GM18517 (cell line): Measurements from ENCODE around the gene PPP1CC.
"Not testable (repeated sequence)": the region's sequence is repeated elsewhere in the genome, so short reads cannot be mapped to it uniquely, and the experiment has no call there.

Experiments
- ATAC-seq: cut with Tn5 transposase; IDR thresholded peaks from one replicate; pipeline ENCODE4 v1.9.1; 2021; ENCODE audit warnings: mild to moderate bottlenecking, moderate library complexity; ENCODE audit not compliant: unreplicated experiment

PPP1CC gene

DNA sequence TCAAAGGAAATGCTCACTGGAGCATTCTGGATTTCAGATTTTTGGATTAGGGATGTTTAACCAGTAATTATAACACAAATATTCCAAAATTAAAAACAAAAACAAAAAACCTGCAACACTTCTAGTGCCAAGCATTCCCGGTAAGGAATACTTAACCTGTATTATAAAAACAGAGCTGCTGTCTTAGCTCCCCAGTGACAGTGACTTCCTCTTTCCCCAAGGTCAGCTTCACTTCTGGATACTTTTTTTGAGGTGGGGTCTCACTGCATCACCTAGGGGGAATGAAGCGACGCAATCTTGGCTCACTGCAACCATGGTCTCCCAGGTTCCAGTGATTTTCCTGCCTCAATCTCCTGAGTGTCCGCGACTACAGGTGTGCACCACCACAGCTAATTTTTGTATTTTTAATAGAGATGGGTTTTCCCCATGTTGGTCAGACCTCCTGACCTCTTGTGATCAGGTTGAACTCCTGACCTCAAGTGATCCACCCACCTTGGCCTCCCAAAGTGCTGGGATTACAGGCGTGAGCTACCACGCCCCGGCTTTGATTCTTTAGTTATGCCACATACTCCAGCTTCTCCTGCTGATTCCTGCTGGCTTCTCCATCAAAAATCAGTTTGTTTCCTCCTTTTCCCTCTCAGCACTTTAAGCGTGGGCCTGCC, 15.9 kb downstream of the PPP1CC start:
- ATAC-seq, result no peak

DNA sequence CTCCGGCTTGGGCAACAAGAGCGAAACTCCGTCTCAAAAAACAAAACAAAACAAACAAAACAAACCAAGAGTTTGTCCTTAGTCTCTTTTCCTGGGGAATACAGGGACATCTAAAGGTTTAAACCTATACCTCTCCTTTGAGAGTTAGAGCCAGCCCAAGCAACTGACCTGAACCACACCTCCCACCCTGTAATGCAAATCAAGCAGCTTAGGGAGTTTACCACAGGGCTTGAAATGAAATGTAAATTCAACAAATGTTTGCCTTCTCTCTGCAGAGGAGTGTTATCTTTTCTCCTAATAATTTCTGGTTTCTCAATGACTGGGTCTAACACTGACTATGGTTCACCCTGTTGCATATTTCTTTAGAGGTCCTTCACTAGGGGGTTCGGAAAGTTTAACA, 16.7 kb downstream of the PPP1CC start:
- no peak for ATAC-seq

DNA sequence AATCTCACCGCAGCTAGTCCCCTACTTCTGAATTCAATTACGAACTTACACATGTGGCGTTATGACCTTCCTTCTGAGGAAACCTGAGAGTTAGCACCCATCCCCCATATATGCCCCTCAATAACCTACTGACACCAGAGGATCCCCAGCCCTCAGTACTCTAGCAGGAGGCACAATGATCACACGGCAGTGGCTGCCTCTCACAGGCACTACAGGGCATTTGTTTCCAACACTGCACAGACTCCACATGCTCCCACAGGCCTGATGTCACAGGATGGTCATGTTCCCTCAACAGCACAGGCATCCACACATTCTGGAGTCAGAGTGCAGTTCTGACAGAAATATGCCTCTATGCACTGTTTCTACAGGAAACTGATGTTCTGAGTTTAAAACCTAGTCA, 17.4 kb downstream of the PPP1CC start:
- ATAC-seq, result no peak

DNA sequence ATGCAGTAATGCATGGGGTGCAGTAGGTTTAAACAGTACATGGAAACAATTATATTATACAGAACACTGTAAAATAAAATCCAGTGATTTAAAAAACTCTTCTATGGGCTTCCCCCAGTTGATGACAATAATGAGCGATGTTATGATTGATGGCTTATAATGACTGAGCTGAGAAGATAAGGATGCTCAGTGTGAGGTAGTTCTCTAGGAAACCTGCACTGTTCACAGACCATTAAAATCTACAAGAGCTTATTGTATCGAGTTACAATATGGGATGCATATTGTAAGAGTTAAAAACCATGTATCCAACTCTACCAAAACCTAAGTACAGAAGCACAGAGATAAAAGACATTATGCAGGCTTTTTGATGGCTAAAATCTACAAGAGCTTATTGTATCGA, 19.8 kb downstream of the PPP1CC start:
- ATAC-seq, result not testable (repeated sequence)

DNA sequence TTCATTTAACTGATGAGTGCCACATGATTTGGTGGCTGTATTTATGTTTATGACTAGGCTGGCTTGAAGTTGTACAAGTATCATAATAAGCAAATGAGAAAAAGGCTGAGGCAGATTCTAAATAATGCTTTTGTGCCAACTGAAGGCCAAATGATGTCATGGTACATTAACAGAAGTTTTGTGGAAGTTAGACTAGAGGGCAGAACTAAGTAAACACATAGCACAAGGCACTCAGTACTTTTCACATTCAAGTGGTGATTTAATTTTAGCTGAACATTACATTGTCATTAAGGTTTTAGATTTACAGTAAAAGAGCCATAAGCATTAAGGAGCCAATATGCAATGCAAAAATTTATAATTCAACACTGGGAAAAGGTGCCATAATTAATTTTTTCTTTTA, 21.1 kb downstream of the PPP1CC start:
- ATAC-seq, result no peak

DNA sequence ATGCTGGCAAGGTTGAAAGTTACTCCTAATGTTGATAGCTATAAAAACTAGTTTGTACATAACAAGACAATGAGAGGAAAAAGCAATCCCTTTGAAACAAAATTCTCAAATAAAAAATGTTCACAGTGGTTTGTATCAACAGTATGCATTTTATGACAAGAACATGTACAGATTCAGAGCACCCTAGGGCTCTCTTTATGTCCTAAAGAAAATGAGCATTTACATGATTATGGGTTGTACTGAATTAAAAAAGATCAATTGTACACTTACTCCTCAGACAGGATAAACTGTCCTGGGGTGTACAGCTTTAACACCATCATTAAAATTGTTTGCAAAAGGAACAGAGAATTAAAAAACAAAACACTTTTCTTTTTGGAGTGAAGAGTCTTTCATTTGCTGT, 22.2 kb downstream of the PPP1CC start:
- no peak for ATAC-seq

DNA sequence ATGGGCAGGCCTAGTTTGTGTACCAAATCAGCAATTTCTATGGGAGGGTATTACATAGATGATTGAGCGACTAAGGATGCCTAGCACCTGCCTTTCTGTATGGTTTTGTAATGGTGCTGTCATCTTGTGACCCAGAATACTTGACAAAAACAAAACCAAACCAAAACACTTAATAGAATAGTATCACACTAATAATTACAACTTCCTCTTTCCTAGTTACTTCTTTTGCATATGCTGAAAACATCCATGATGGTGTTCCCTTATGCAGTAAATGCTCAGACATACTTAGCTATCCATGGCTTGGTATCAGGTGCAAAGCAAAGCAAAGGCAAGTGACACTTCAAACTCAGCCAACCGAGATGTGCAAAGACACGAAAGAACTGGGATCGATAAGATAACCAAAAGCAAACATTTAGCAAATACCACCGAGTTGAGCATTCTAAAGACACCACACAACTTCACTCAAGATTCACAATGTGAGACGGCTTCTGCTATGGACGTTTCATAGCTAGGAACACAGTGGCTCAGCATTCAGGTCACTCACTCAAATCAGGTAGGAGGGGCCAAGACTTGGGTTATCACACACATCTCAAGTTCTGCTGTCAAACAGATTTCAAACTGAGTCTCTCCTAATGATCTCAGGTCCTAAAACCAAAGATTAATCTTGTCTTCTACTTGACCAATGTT, 24.3 kb downstream of the PPP1CC start:
- ATAC-seq, result no peak

DNA sequence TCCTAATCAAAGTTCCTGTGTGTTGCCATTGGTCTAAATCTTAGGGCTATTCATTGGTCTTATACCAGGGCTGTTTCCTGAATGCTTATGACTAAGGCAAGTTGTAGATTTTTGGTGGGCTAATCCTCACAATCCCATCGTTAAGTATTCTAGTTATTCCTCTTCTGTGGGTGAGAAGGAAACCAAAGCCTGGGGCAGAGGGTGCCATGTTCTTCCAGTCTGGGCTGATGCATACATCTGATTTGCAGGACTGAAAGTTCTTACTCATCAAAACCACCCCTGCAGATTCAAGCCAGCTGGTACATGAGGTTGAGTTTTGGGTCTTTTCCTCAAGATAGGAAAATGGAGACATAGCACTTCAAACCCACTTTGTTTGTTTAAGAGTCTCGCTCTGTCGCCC, 25.7 kb downstream of the PPP1CC start:
- ATAC-seq, result no peak

DNA sequence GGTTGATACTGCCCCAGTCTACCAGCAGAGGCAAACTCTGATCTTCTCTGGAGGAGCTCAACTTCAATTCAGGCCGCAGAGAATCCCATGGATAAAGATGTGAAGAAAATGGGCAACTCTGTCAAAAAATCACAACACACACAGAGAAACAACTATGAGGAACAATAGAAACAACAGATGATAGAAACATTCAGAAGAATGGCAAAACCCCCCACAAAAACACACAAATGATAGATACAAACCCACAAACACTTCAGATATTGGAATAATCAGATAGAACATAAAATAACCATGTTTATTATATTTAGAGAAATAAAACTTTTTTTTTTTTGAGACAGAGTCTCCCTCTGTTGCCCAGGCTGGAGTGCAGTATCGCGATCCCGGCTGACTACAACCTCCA, 33.8 kb downstream of the PPP1CC start:
- no peak for ATAC-seq

DNA sequence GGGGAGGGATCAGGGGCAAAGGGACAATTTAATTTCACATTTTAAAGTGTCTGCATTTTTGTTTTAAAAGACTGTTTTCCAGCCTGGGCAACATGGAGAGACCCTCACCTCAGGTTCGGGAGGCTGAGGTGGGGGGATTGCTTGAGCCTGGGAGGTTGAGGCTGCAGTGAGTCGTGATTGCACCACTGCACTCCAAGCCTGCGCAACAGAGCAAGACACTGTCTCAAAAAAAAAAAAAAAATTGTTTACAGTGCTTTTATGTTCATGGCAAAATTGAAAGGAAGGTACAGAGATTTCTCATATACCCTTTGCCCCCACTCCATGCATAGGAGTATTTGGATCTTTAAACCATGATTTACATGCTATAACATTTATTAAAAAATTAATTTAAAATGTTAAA, 37.4 kb downstream of the PPP1CC start:
- ATAC-seq, result no peak

DNA sequence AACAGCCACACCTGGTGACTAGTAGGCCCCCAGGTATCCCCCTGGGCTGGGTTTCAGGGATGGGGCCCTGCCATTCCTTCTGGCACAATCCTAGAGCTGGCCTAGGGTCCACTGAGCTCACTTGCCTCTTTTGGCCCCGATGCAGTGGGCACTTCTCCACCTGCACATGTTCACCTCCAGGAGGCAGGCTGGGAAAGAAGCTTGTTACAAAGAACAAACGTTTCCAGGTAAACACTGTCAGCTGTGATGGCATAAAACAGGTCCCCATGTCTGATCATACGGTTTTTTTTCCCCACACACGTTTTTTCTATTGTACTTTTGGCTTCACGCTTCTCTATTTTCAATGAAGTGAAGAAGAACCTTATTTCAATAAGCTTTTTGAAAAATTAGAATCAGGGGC, 37.9 kb downstream of the PPP1CC start:
- ATAC-seq, result no peak

DNA sequence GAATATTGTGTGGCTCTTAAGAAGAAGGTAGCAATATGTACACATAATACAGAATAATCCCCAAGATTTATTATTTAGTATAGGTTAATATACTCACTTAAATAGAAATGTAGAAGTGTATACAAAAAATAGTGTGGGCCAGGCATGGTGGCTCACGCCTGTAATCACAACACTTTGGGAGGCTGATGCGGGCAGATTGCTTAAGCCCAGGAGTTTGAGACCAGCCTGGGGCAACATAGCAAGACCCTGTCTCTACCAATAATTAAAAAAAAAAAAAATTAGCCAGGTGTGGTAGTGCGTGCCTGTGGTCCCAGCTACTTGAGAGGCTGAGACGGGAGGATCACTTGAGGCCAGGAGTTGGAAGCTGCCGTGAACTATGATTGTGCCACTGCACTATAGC, 38.5 kb downstream of the PPP1CC start:
- no peak for ATAC-seq

DNA sequence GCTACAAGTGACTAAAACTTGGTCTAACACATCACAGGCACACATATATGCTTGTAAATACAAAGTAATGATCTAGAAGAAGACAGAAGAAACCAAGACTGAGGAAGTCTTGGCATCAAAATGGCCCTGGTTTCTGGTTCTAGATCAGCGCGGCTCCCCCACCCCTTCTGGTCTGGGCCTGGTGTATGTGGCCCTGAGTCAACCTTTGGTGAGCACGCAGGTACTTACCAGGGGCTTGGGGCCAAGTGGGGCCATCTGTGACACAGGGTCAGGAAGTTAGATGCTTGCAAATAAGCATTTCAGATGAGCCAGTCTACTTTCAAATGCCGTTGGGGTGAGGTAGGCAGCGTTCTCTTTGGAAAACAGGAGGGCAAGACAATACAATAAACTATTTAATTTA, 40.6 kb downstream of the PPP1CC start:
- ATAC-seq, result no peak

DNA sequence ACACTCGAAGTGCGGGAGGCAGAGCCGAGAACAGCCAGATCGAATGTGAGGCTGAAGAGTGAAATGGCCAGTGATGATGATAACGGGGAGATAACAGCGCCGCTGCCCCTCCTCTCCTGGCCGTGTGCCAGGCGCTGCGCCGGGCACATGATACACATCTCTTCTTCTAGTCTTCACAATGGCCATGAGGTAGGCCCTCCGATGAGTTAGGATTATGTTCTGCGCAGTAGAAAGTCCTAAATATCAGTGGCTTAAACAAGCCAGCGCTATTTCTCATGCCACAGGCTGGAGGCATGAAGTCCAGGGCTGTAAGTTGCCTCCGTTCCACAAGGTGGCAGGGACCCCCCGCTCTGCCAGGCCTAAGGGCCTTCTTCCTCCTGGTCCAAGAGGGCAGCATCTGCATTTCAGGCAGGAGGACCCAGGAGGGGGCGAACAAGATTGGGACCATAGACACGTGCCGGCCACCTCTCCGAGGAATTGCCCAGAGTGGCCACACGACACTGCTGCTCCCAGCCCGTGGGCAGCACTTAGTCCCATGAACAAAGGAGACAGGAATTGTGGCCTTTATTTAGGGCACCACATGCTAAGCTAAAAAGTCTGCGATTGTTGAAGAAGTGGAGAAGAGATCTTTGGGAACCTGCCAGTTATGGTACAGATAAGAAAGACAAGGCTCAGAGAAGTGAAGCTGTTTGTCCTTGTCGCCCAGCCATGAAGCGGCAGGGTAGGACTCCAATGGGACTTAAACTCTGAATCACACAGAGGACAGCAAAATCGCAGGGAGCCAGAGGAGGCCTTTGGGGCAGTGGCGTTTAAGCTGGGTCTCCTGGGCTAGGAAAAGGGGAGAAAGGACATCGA, 42.9 kb downstream of the PPP1CC start:
- ATAC-seq, result no peak

DNA sequence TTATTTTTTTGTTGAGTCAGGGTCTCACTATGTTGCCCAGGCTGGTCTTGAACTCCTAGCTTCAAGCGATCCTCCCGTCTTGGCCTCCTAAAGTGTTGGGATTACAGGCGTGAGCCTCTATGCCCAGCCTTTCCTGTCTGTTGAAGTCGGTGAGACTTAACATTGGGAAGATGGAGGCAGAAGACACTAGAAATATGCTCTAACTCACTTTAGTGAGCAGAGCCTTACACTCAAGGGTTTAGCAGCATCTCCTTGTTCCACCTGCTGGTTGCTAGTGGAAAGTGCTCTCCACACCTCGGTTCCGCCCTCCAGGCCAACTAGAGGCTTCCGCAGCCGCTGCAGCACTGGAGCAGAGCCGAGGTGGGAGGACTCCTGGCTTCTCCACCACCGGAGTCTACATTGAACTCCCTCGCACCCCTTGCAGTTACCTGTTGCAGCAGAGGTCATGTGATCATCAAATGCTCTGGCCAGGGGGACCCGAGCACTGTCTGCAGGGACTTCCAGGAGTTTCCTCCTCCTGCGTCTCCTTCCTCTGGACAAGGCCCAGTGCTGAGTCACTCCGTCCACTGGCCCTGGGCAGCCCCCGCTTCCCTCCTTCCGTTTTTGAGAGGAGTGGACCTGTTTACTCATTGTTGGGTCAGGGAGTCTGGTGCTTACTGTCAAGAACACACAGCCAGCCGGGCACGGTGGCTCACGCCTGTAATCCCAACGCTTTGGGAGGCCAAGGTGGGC, 44.4 kb downstream of the PPP1CC start:
- ATAC-seq, result no peak

DNA sequence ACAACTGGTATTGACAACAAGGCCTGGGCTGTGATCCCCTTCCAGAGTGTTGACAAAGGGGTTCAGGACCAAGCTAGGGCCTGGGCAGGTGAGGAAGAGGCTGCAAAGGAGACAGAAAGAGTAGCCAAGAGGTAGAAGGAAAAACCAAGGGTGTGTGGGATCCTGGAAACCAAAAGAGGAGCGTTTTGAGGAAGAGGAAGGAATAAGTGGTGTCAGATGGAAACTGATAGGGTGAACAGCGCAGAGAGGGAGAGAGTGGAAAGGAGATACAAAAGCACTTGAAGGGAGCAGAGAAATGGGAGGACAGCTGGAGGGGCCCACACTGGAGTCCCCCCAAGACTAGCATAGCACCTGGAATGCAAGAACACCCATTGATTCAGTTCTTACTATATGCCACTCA, 45.5 kb downstream of the PPP1CC start:
- ATAC-seq, result no peak

DNA sequence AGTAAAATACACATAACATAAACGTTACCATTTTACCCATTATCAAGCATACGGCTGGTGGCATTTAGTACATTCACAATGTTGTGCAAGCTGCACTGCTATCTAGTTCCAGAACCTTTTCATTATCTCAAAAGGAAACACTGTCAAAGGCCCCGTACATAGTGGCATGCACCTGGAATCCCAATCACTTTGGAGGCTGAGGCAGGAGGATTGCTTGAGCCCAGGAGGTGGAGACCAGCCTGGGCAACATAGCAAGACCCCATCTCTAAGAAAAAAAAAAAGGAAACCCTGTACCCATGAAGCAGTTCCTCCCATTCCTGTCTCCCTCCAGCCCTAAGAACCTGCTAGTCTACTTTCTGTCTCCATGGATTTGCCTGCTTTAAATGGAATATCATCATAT, 46.4 kb downstream of the PPP1CC start:
- ATAC-seq, result no peak

DNA sequence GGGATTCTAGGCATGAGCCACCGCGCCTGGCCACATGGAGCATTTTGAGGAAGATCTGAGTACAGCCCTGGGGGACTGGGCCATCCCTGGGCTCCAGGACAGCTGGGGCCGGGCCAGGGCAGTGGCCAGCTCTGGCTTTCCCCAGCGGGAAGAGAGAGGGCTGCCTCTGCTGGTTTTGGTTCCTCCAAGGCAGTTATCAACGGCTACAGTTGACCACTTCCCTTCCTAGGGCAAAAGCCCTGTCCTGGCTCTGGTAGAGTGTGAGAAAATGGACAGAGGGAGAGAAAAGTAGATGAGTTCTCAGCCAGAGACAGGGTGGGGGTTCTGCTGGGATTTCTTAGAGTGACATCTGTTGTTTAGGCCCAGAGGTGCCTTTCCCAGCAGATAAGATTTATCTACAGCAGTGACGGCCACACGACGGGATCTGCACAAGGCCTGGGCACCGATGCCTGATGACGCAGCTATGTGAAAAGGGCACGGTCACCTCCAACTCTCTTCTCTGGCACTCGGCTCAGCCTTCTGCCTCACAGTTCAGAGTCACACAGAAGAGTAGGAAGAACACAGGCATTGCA, 48.3 kb downstream of the PPP1CC start:
- ATAC-seq, result no peak

DNA sequence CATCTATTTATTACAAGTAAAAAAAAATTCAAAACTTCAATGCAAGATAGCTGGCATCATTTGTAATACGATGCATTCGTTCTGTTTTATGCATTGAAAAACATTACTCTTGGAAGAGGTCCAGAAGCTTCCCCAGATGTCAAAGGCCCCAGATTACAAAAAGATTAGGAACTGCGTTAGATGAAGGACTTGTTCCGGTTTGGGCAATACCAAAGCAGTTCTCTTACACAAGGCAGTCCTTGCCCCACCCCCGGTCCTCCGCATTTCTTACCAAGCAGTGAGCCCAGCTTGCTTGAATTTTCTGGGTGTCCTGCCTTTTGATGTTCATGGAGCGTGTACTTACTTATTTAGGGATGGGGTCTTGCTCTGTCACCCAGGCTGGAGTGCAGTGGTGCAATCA, 49.0 kb downstream of the PPP1CC start:
- no peak for ATAC-seq

DNA sequence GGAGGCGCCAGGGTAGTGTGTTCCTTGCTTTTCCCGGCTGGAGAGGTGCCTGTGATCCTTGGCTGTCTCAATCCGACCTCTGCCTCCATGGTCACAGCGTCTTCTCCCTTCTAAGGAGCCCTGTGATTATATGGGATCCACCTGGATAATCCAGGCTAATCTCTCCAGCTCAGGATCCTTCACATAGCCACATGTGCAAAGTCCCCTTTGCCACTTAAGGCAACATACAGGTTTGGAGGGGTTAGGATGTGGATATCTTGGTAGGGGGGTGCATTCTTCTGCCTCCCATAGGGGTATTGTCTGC, 52.6 kb downstream of the PPP1CC start:
- ATAC-seq, result no peak
